ENCODE data around the gene FAM181B.
A peak's percentile ranks its signal among the peaks of the same experiment; 100 is the strongest.
"Not testable (repeated sequence)": the region's sequence is repeated elsewhere in the genome, so short reads cannot be mapped to it uniquely, and the experiment has no call there.

FAM181B gene

DNA sequence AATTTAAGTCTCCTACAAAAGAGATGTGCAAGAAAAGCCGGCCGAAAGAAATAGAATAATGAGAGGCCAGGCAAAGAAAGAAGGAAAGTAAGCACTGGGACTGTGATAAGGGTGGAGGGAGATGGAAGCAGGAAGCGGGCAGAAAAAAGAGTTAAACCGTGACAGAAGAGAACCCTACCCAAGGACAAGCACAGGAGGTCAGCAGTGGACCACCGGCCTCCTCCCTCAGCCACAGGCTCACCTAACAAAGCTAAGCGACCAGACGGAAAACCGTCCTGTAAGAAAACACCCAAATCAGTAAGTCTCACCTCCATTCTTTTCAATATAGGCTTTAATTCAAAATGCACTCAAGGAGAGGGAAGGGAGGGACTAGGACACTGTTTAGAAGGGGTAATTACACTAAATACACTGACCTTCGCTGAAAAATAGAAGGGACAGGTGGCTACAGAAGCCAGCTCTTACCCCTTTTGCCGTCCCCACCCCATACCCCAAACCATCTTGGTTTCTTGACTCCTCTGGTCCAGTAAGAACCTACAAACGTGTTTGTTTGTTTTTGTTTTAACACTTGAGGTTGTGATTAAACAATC lies 1.9 kb downstream of the FAM181B start:
- DNase-seq = no peak

DNA sequence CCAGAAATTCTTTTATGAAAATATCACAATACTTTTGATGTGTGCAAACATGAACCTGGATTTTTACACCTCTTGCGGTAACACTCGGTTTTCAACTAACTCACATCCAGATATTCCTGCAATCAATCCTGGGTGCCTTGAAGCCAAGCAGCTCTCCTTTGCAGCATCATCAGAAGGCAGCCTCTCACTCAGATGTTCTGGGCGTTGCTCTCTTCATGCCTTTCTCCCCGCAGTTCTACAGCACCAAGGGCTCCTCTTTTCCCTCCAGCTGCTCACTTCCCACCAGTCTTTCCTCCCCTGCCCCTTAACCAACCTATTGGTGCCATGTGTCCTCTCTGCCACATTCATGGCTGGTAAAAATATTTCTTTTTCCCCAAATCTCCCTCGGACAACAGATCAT lies 2.9 kb downstream of the FAM181B start:
- no peak for DNase-seq

DNA sequence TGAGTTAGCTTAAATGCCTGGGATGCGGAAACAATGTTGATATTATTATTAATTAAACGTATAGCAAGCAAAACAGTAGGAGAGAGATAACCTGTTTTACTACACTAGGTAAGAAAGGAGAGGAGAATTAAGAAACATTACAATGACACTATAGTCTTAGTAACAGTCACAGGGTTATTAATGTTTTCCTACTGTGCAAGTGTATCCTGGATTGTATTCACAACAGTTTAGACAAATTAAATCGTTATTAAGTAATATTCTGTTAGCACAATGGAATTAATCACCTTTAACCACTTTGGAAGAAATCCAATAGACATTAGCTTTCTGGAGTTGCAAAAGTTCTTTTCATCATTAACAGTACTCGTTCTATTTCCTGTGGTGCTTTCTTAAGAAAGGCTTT lies 3.4 kb downstream of the FAM181B start:
- no peak for DNase-seq

DNA sequence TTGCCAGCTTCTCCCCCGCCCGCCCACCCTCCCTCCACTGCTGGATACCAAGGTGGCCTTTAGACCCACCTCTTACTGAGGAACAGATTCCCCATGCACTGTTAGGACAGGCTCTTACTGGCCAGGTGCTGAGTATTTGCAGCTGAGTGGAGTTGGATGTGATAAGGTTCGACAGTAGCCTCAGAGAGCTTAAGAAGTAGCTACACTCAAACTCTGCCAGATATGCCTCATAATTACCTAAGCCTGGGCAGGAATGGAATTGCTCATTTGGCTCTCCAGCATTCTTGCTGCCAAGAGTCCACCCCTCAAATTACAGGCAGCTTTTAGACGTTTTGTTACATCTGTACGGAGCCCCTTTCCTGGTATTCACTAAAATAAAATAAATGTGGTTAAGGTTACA lies 9.6 kb downstream of the FAM181B start:
- DNase-seq = no peak

DNA sequence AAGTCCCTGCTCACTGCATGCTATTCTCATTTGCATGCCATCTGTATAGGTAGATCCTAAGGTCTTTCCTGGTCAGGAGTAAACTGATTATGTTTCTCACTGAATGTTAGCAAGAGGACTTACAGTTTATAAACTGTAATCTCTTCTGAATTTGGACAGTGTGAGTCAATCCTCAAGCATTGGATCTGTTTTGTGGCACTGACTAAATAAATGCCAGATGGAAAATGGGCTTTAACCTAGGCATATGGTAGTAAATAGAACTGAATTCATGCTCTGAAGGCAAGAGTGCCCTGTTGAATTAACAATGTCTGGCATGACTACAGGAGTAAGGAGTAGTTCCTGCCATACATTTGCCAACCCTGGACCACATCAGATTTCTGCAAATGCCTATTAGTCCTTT lies 11.4 kb downstream of the FAM181B start:
- no peak for DNase-seq

DNA sequence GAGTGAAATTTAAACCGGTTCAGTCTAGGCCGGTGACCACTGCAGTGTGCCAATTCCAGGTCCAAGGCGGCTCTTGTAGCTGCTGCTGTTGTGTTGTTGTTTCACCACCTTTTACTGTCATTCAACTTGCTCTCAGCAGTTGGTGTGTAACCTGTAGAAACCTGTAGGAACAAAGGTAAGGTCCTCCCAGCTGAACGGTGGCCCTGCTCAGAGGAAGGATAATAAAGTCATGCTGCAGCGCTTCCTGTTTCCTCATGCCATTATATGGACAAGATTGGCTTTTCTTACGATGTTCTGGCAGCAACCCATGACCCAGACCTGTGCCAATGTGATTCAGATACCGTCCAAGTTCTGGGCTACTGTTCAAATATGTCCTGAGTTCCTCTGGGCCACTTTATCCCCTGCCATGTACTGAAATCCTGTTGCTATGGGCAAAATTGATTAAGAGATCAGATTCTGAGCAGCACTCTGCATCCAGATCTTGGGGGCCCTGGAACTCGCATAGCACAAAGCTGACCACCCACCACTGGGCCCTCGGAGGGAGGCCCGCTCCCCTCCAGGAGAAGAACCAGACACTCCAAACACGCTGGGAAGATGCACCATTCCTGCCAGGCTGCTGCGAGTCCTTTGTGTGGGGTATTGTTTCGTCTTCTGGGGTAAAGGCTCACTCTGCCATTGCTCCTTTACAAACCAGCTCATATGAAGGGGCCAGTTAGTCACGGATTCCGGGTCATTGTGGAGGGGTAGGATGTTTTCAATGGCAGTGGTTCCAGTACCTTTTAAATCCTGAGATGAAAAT lies 13.2 kb downstream of the FAM181B start:
- DNase-seq = no peak

DNA sequence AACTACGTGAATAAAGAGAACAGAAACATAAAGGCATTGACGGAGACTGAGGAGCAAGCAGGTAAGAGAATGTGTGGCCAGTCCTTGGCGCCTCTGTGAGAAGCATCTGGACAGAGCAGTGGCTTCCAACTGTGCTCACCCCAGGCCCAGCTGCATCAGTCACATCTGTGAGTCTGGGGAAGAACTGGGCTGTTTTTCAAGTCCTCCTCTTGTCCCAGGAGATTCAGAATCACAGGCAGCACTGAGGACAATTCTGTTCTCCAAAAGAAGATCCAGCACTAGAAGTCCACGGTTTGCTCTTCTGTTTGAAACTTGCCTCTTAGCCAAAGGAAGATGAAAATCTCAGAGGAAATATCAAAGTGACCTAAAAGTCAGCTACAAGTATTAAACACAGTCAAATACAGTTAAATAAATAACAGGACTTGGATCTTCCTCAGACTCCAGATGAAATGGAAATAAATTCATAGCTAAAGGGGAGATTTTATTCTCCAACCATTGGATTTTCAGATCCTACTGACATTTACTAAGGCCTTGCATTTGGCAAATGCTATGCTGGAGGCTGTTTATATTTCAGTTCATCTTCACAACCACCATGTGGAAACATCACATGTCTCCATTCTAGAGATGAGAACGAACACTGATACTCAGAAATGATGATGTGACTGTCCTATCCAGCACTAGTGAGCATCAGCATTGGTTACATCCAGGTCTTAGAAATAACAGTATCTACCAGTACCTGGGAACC lies 14.1 kb downstream of the FAM181B start:
- DNase-seq = no peak

DNA sequence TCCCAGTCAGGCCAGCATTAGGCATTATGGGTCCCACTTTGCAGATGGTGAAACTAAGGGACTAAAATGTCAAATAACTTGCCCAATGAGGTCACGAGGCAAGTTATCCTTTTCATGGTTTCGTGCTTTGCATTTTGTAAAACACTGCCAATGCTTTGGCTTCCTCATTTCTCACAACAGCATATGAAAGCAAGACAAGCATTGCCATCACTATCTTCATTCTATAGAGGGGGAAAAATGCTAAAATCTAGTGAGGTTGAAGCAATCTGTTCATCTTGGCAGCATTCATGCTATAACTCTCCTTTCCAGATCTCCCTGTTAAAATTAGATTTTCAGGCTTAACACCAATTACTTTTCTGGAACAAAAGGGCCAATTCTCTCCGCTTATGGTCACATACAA lies 14.8 kb downstream of the FAM181B start:
- DNase-seq = no peak

DNA sequence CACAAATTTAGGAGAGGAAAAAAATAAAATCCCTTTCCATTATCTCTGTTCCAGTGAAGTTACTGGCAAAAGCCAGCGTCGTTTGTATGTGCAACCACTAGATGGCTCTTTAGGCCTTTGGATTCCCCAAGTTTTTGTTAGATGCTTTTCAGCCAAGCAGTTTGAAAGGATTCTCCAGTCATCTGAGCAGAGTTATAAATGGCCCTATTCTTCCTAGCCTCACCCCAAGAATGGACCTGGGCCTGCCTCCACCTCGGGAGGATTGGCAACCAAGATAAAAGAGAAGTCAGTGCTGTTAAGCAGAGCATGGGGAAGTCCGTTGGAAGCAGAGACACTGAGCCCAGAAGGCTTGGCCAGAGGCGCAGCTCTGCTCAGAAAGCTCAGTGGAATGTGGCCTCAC lies 15.4 kb downstream of the FAM181B start:
- peak in 1 of 2 donors; percentile 10 for DNase-seq

DNA sequence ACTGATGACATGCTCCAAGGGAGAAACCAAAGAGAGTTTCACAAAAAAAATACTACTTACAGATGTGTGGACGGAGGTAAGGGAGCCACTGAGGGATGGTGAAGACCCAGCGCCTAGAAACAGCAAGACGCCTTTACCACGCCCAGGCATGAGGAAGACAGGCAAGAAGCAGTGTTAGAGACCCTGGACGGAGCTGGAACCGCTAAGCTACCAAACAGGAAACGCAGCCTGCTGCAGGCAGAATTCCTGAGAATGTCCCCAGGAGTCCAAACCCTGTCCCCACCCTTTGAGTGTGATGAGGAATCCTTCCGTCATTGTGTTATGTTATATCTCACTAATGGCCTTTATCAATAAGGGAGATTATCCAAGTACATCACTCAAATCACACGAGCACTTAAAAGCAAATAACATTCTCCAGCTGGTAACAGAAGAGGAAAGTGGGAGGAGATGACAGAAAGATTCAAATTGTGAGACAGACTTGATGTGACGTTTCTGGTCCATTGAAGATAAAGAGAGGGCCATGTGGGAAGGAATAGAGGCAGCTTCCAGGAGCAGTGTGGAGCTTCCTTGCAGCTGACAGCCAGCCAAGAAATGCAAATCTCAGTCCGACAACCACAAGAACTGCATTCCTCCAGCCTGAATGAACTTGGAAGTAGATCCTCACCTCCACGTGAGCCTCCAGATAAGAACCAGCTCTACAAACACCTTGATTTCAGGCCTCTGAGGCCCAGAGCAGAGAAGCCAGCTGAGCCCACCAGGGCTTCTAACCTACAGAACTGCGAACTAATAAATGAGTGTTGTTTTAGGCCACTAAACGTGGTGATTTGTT lies 19.1 kb downstream of the FAM181B start:
- DNase-seq = no peak

DNA sequence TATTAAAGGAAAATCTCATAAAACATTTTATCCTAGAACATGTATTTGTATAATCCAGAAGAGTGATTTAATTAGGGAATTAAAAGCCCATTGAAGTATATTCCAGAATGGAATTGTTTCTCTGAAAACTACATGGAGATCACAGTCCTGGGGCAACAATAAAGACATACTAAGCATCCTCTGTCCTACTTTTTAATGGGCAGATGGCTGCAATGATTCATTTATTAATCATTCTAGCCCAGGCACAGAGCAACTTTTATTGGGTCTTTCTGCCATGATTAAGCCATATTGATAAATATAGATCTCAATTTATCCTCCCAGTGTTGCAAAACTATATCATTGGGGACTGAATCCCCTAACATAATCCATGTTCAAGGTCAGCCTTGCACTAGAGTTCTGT lies 22.0 kb downstream of the FAM181B start:
- DNase-seq = no peak

DNA sequence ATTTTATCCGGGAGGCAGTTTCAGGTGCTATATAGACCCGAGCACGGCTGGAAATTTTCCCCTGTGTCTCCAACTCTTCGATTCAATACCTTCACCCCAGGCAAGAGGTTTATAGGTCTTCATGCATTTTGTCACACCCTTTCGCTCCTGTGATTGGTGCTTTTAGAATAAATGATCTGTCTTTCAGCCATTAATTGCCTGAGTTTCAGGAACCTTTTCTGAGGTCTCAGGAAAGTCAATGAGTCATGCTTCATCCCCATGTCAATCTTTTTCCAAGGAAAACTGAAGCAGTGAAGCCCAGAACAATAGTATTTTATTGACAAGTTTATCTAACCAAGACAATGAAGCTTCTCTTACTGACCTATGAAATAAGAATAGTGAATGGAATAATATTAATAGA lies 29.9 kb downstream of the FAM181B start:
- no peak for DNase-seq

DNA sequence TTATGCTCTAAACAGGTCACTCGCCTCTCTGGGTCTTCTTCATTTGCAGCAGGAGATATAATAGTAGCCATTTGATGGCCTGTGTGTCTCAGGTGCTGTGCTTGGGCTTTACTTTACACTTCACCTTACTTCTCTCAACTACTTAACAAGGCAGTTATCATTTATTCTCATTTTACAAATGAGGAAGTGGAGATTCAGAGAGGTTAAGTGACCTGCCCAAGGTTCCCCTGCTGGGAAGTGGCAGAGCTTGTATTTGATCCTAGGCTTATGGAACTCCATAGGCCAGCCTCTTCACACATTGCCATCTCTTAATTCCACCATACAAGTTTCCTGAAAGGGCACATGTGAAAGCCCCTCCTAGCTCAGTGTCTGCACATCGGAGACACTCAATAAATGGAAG lies 30.4 kb downstream of the FAM181B start:
- DNase-seq = no peak

DNA sequence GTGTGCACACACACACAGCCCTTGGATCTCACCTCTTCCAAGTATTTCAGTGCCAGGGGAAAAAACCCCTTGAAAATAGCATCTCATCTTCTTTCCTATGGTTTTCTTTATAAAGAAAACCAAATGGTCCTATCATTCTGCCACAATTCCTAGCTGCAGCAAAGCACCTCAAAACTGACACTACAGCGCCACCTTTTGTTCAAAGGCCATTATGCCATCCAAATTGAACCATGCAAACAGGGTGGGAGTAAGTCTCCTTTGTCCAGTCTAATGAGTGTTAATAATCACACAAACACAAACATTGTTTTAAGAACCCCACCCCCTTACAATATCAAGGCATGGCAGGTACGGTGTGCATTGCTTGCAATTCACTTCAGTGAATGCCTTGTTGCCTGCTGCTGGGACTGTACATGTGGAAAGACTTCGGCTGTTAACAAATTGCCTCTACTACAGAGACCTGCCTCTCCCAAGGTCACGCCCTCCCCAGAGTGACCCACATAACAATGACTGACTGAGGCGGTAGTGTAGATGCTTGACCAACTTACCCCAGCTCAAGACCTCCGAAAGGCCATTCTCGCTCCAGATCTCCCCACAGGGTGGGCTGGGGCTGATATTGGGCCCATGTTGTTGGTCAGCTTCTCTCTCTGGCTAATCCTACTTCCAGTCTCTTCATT lies 31.7 kb downstream of the FAM181B start:
- peak in 1 of 2 donors; percentile 20 for DNase-seq

DNA sequence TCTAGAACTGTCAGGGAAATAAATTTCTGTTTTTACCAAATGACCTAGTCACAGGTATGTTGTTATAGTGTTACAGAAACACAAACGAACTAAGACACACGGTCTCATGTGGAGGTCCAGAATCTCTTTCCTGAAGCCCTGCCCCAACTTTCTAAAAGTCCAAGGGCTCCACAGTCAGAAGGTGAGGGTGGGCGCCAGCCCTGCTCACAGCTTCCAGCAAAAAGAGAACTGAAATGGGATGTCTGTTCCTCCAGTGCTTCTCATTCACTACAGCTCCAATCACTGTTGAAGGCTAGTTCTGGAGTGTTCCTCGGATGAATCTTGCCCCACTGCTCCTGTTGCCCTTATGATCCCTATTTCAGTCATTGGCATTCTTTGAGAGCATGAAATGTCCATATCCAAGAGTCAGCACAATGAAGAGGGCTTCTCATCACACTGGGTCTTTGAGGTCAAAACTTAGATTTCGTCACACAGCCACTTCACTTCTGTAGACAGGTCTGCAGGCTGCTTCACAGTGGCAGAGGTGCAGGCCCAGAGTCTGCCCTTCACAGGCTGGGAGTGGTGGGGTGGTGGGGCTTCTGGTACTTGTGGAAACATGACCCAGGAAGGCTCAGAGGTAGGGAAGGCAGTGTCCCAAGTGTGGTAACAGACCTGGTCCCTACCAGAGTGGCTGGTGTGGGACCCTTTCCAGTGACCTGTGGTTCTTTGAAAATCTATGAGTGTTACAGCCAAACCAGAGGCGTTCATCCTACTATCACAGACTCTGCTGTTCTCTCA lies 34.9 kb downstream of the FAM181B start:
- no peak for DNase-seq

DNA sequence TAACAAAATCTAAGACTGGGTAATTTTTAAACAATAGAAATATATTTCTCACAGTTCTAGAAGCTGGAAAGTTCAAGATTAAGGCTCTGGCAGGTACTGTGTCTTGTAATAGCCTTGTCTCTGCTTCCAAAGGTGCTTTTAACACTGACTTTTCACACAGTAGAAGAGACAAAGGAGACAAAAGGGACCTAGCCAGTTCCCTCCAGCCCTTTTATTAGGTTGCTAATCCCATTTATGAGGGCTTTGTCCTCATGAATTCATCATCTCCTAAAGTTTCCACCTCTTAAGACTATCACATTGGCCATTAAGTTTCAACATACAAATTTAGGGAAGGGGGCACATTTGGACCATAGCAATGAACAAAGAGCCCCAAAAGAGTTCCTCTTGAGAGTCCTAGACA lies 40.7 kb downstream of the FAM181B start:
- no peak for DNase-seq

DNA sequence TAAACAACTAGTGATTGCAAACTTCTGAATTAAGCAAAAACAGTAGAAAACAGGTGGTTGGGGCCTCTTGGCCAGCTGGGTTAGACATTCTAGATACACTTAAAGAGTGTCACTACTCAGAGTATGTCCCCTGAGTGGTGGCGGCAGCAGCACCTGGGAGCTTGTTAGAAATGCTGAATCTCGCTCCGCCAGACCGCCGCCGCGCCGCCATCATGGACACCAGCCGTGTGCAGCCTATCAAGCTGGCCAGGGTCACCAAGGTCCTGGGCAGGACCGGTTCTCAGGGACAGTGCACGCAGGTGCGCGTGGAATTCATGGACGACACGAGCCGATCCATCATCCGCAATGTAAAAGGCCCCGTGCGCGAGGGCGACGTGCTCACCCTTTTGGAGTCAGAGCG lies 44.3 kb downstream of the FAM181B start:
- DNase-seq = not testable (repeated sequence)

DNA sequence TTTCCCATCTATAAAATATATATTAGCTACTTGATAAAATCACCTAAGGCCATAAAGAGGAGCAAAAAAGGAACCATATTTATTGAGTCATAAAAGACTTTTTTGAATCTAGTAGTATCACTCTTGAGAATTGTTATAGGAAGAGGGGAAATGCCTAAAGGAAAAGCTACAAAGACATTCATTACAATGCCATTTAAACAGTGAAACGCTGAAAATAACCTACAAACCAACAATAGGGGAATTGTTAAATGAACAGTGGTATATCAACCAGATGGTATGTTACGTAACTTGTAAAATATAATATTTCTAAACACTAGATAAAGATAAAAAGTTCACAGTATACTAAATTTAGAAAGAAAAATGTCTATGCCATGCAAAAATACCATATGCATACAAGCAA lies 47.5 kb downstream of the FAM181B start:
- no peak for DNase-seq

DNA sequence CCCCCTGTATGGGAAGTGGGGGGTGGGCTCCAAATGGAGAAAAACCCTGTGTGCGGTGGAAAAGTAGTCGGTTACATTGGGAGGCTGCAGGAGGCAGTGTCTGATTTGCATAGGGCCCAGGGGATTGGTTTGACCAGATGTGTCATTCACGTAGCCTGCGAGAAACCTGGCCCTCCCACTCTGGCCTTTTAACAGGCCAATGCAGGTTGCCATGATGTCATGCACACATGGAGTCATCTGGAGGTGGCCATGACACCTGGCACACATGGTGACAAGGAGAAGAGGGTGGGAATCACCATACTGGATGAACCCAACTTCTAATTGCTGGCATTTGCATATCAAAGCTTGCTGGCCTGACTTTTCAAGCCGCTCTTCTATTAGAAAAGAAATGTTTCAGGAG lies 50.6 kb downstream of the FAM181B start:
- no peak for DNase-seq

DNA sequence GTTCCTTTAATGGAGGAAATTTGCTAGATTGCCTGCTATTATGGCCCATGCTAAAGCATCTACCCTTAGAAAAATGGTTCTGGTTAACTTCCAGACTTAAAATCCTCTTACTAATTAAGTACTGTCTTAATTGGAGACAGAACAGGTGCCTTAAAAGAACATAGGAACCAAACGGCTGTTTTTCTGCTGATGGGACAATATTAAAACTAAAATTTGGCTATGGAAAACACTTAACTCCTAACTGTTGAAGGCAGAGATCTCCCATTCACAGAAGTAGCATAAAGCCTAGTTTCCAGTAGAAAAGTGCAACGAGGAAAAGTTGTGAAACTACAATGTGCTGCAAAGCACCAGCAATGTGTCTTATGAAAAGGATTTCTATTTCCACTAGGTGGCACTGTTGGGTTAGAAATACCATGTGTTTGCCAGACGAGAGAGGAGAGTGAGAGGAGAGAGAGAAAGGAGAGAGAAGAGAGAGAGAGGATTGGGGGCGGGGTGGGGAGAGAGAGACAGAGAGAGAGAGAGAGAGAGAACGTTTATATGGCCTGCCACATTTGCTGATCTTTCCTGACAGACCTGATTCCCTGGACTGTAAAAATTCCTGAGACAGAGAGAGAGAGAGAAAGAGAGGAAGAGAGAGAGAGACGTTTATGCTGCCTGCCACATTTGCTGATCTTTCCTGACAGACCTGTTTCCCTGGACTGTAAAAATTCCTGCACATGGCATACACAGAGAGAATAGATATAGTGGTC lies 51.5 kb downstream of the FAM181B start:
- DNase-seq = no peak

DNA sequence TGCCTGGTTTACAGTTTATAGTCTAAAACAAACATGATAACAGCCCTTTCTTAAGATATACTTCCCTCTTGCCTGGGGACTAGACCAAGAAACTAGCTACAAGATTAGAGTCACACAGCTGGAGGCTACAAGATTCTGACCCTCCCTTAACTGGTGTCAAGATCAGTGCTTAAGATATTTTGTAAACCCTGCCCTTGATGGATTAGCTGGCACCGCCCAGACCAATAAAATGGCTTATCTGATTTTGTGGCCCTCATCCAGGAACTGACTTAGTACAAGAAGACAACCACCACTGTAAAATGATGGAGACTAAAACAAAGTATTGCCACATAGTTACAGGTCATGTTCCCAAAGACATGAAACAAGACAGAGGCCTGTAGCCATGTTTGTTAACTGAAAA lies 53.4 kb downstream of the FAM181B start:
- no peak for DNase-seq

All from stimulated activated CD4-positive, alpha-beta T cell treated with anti-CD3 and anti-CD28 coated beads, Interleukin-2, amount 100 ng/mL, for 24 hours (primary cell).